T47D (cell line): ENCODE measurements around the gene PIK3R6.

Experiments used
- DNase-seq, 2 experiments: peaks; one replicate each; pipeline versions ENCODE4 v3.0.0 to v3.0.0-alpha.2; 2011 to 2012; ENCODE audit warnings: low read depth in 1 of 2, low spot score in 1 of 2
- JUND ChIP-seq: IDR thresholded peaks from 2 replicates; pipeline ENCODE4 v1.6.1; 2012; ENCODE audit warnings: low read depth
- in situ Hi-C: cut with HindIII; loops from 2 replicates; pipeline ENCODE4 v1.10.0; 2016; ENCODE audit warnings: low sequenced_read_pairs, low pct_unique_long_range_greater_than_20kb

PIK3R6 gene

GRCh38 chr17:8781776-8782175 lies 85.7 kb downstream of the PIK3R6 start:
- in situ Hi-C loops = no loop called here
- TF ChIP-seq JUND = no peak
- no peak for DNase-seq

GRCh38 chr17:8776881-8777280 lies 90.6 kb downstream of the PIK3R6 start:
- no peak for DNase-seq
- TF ChIP-seq JUND = no peak

GRCh38 chr17:8776248-8776647 lies 91.2 kb downstream of the PIK3R6 start:
- DNase-seq = no peak
- in situ Hi-C loops = no loop called here
- TF ChIP-seq JUND = no peak

More at GRCh38 chr17:8776881-8777280, 90.6 kb downstream of the PIK3R6 start:
- in situ Hi-C loops = no loop called here

GRCh38 chr17:8766731-8767130 lies 100.7 kb downstream of the PIK3R6 start:
- no peak for TF ChIP-seq JUND
- in situ Hi-C loops = no loop called here
- no peak for DNase-seq

GRCh38 chr17:8762012-8762411 lies 105.5 kb downstream of the PIK3R6 start:
- no peak for TF ChIP-seq JUND
- no peak for DNase-seq
- in situ Hi-C loops = no loop called here

- DNase-seq = no peak
- in situ Hi-C loops = no loop called here
- no peak for TF ChIP-seq JUND
Measured at GRCh38 chr17:8758137-8758596, 109.3 kb downstream of the PIK3R6 start, which contains the start of gene SPDYE4. TSS of gene SPDYE4 (minus strand) at chr17:8758546. CDS start at chr17:8758382, 164 bp downstream.

- no peak for TF ChIP-seq JUND
- DNase-seq = no peak
- in situ Hi-C loops = no loop called here
Measured at GRCh38 chr17:8757189-8757588, 110.3 kb downstream of the PIK3R6 start.

GRCh38 chr17:8755590-8756255 lies 111.8 kb downstream of the PIK3R6 start:
- in situ Hi-C loops = no loop called here
- DNase-seq = no peak
- TF ChIP-seq JUND = no peak

- no peak for TF ChIP-seq JUND
- no peak for DNase-seq
- in situ Hi-C loops = no loop called here
Measured at GRCh38 chr17:8754890-8755289, 112.6 kb downstream of the PIK3R6 start.

GRCh38 chr17:8753976-8754440 lies 113.5 kb downstream of the PIK3R6 start:
- DNase-seq = peak; percentile 20 to 61
- TF ChIP-seq JUND = no peak
- in situ Hi-C loops = no loop called here

GRCh38 chr17:8753136-8753975 lies 114.1 kb downstream of the PIK3R6 start:
- no peak for TF ChIP-seq JUND
- in situ Hi-C loops = no loop called here
- no peak for DNase-seq
